Spleen (tissue), 7 donors: ENCODE measurements around the gene PDCL3.

Experiments
- CTCF ChIP-seq, 11 experiments: fragments of 200-600 bp in 7 of 11; fragments of 450-650 bp in 4 of 11; sonication (generic) in 4 of 11; IDR thresholded peaks in 8 of 11; conservative IDR thresholded peaks in 3 of 11; 1 replicate in 7 of 11; 2 replicates in 4 of 11; pipeline versions ENCODE4 v1.4.0 to v1.8.0; 2016 to 2021; ENCODE audit warnings: antibody characterized with exemption in 11 of 11, inconsistent platforms in 4 of 11, mild to moderate bottlenecking in 1 of 11
- POLR2A ChIP-seq, 3 donors: fragments of 450-650 bp; IDR thresholded peaks; one replicate each; pipeline ENCODE4 v1.5.1; 2017; ENCODE audit warnings: antibody characterized with exemption in 3 of 3, mild to moderate bottlenecking in 1 of 3
- POLR2AphosphoS5 ChIP-seq, 3 donors: sonication (generic); formaldehyde crosslinking; IDR thresholded peaks; one replicate each; pipeline ENCODE4 v1.5.1; 2017; ENCODE audit warnings: antibody characterized with exemption in 3 of 3
- donor health status: DM: no; HTN: no; CAD: no; lungs with moderate emphysema.
- donor health status: DM: no; HTN: no; CAD: no.
- donor health status: DM: no; HTN: no; CAD: no.

GRCh38 chr2:100603414-100603813 is 40.6 kb downstream of the PDCL3 start:
- TF ChIP-seq CTCF (IDR thresholded peaks at IDR 0.05 in 8 of 11, conservative IDR thresholded peaks at IDR 0.05 in 3 of 11): no peak
- no peak for TF ChIP-seq POLR2AphosphoS5 (IDR thresholded peaks at IDR 0.05)
- TF ChIP-seq POLR2A (IDR thresholded peaks at IDR 0.05): no peak
